ENCODE results near the gene ACSM4.

DNA sequence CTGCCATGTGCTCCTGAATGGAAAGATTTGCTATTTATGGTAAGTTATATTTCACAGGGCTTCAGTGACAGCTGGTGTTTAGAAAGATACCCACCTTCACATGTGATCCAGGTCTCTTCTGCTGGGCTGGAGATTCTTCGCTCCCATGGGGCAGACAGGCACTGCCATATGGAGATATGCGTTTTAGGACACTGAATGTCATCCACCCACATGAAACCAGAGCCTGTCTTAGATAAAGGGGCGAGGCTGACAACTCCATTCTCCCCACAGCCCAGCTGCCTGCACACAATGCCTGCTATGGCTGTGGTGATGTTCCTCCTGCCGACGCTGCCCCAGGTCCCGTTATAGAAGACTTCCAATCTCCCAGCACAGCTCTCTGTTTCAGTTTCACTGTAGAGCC, 69.4 kb downstream of the ACSM4 start:
- TF ChIP-seq, protein P1, sequence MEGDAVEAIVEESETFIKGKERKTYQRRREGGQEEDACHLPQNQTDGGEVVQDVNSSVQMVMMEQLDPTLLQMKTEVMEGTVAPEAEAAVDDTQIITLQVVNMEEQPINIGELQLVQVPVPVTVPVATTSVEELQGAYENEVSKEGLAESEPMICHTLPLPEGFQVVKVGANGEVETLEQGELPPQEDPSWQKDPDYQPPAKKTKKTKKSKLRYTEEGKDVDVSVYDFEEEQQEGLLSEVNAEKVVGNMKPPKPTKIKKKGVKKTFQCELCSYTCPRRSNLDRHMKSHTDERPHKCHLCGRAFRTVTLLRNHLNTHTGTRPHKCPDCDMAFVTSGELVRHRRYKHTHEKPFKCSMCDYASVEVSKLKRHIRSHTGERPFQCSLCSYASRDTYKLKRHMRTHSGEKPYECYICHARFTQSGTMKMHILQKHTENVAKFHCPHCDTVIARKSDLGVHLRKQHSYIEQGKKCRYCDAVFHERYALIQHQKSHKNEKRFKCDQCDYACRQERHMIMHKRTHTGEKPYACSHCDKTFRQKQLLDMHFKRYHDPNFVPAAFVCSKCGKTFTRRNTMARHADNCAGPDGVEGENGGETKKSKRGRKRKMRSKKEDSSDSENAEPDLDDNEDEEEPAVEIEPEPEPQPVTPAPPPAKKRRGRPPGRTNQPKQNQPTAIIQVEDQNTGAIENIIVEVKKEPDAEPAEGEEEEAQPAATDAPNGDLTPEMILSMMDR (IDR thresholded peaks at IDR 0.05), result no peak
- TF ChIP-seq EP300 (IDR thresholded peaks at IDR 0.05) (no peak), POLR2A (IDR thresholded peaks at IDR 0.05) (no peak)
